Keratinocyte (primary cell): ENCODE data around the gene DNMT3A. TPM values are rescaled to one million over a fixed set of nuclear protein-coding genes. Genes with fewer than 3 reads are reported as not detected.

Experiments
- DNase-seq: peaks from one replicate; pipeline ENCODE4 v3.0.0-alpha.2; 2011; ENCODE audit warnings: low read depth, missing footprints, low spot score
- FAIRE-seq: peaks from 2 replicates; lab custom pipeline; 2011; peaks lifted over from hg19 to GRCh38; lab: Jason Lieb, UNC
- H2AFZ ChIP-seq: 2 replicates; pipeline ENCODE4 v1.6.0; 2012; ENCODE audit warnings: low read length, control low read depth, inconsistent platforms; ENCODE audit not compliant: control insufficient read depth
- H3K27ac ChIP-seq: 2 replicates; pipeline ENCODE4 v1.5.1; 2011; ENCODE audit warnings: low read length; ENCODE audit not compliant: control insufficient read depth, insufficient read depth
- H3K27me3 ChIP-seq: 3 replicates; pipeline ENCODE4 v1.6.0; 2011; ENCODE audit warnings: low read length; ENCODE audit not compliant: control insufficient read depth, insufficient read depth; ENCODE audit errors: extremely low read depth
- H3K36me3 ChIP-seq, 2 experiments: 2 replicates in 1 of 2; 3 replicates in 1 of 2; pipeline ENCODE4 v1.5.1; 2011; ENCODE audit warnings: low read length in 2 of 2, mild to moderate bottlenecking in 1 of 2; ENCODE audit not compliant: control insufficient read depth in 2 of 2, insufficient read depth in 2 of 2; ENCODE audit errors: extremely low read depth in 1 of 2
- H3K4me1 ChIP-seq: 3 replicates; pipeline ENCODE4 v1.5.1; 2011; ENCODE audit warnings: low read length; ENCODE audit not compliant: control insufficient read depth, insufficient read depth; ENCODE audit errors: extremely low read depth
- H3K4me2 ChIP-seq: 3 replicates; pipeline ENCODE4 v1.6.0; 2011; ENCODE audit warnings: low read depth, low read length; ENCODE audit not compliant: control insufficient read depth, insufficient read depth; ENCODE audit errors: extremely low read depth
- H3K4me3 ChIP-seq, 3 experiments: fragments of 200-600 bp in 1 of 3; sonication (generic) in 1 of 3; 2 replicates in 2 of 3; 3 replicates in 1 of 3; pipeline ENCODE4 v1.5.1; 2011 to 2016; ENCODE audit warnings: low read length in 3 of 3, mild to moderate bottlenecking in 3 of 3, control low read depth in 2 of 3, inconsistent platforms in 1 of 3, low read depth in 1 of 3, mixed read lengths in 1 of 3, mixed run types in 1 of 3, moderate library complexity in 1 of 3; ENCODE audit not compliant: control insufficient read depth in 2 of 3, insufficient read depth in 2 of 3; ENCODE audit errors: extremely low read depth in 1 of 3
- H3K79me2 ChIP-seq: 2 replicates; pipeline ENCODE4 v1.6.0; 2012; ENCODE audit warnings: low read length; ENCODE audit not compliant: control insufficient read depth, insufficient read depth
- H3K9ac ChIP-seq: 3 replicates; pipeline ENCODE4 v1.6.0; 2011; ENCODE audit warnings: low read length; ENCODE audit not compliant: control insufficient read depth, insufficient read depth; ENCODE audit errors: extremely low read depth
- H3K9me1 ChIP-seq: 3 replicates; pipeline ENCODE4 v1.6.0; 2011; ENCODE audit warnings: low read length; ENCODE audit not compliant: control insufficient read depth, insufficient read depth; ENCODE audit errors: extremely low read depth
- H3K9me3 ChIP-seq: 2 replicates; pipeline ENCODE4 v1.5.1; 2012; ENCODE audit warnings: low read depth, low read length; ENCODE audit not compliant: control insufficient read depth
- H4K20me1 ChIP-seq: 3 replicates; pipeline ENCODE4 v1.6.0; 2011; ENCODE audit warnings: low read length; ENCODE audit not compliant: control insufficient read depth, insufficient read depth; ENCODE audit errors: extremely low read depth
- EZH2 ChIP-seq: IDR thresholded peaks from one replicate; pipeline ENCODE4 v1.6.1; 2012; ENCODE audit warnings: inconsistent platforms, mild to moderate bottlenecking, low read length, moderate library complexity
- dilution Hi-C: fragments of 300-500 bp; cut with MboI; formaldehyde crosslinking; loops from one replicate; pipeline ENCODE4 v1.7.0; 2020; ENCODE audit warnings: low sequenced_read_pairs; ENCODE audit not compliant: extremely low pct_ligation_motif_present
- polyA plus RNA-seq, 5 experiments: library from polyadenylated mRNA; depleted of rRNA in 3 of 5; stranded (reverse) in 3 of 5; stranded (forward) in 1 of 5; unstranded in 1 of 5; fragments of >200 nt; gene quantifications; 1 replicate in 1 of 5; 2 replicates in 3 of 5; 3 replicates in 1 of 5; pipeline versions ENCODE4 v1.2.1 to v1.2.3, GENCODE V29; 2011 to 2012; ENCODE audit warnings: missing spikeins in 2 of 5, low read depth in 1 of 5, low replicate concordance in 1 of 5
- TF ChIP-seq, protein P1 (sequence below), 3 experiments: IDR thresholded peaks in 1 of 3; conservative IDR thresholded peaks in 1 of 3; optimal IDR thresholded peaks in 1 of 3; 2 replicates in 2 of 3; 3 replicates in 1 of 3; pipeline versions ENCODE3 to v1.5.1; 2011; ENCODE audit warnings: low read length in 3 of 3, mild to moderate bottlenecking in 3 of 3, moderate library complexity in 2 of 3, control low read depth in 1 of 3, inconsistent platforms in 1 of 3; ENCODE audit not compliant: insufficient read depth in 2 of 3; ENCODE audit errors: extremely low read depth in 1 of 3

Gene DNMT3A
- polyA plus RNA-seq, 1 donor (not counting 4 experiments of a cell fraction or from before 2014, with no cell fraction given): 1.5 TPM

DNA sequence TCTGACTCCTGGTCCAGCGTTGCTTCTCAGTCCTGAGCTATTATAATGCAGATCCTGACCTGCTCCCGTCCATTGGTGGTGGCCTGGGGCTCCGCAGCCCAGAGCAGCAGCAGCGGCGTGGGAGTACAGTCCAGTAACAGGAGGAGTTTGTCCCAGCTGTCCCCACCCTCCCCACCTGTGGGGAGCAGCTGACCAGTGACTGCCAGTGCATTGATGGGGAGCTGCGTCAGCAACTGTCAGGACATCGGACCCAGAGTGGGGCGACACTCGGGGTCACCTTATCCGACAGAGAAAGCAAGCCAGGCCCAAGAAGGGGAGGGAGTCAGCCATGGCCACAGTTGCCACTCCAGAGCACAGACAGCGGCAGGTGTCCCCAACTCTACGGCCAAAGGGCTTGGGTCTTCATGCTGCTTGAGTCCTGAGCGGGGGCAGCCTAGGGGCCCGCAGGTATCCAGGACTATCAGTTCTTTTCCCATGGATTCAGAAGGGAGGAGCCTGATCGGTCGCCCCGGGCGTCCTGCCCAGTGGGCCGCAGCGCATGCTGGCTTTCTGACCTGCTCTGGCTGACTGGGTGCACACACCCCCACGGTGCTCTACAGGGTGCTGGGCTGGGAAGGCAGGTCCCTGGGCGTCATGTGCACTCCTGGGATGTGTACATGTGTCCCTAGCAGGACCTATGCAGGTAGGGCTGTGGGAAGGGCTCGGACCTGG is 29.7 kb downstream of the DNMT3A start:
- H2AFZ ChIP-seq: no peak overlapping the region
- no peak overlapping the region for H3K9ac ChIP-seq
- H3K9me3 ChIP-seq: no peaks in the 10 kb centered on the region
- no peaks in the 10 kb centered on the region for H3K79me2 ChIP-seq
- no peak overlapping the region for H3K4me3 ChIP-seq
- peaks cover 1 to 3% of the 10 kb centered on the region in 2 experiments for H3K36me3 ChIP-seq
- dilution Hi-C loops: no loop called here
- DNase-seq (no peak), FAIRE-seq (no peak)
- peaks cover 3% of the 10 kb centered on the region for H4K20me1 ChIP-seq
- no peak overlapping the region for H3K4me2 ChIP-seq
- TF ChIP-seq, protein P1, sequence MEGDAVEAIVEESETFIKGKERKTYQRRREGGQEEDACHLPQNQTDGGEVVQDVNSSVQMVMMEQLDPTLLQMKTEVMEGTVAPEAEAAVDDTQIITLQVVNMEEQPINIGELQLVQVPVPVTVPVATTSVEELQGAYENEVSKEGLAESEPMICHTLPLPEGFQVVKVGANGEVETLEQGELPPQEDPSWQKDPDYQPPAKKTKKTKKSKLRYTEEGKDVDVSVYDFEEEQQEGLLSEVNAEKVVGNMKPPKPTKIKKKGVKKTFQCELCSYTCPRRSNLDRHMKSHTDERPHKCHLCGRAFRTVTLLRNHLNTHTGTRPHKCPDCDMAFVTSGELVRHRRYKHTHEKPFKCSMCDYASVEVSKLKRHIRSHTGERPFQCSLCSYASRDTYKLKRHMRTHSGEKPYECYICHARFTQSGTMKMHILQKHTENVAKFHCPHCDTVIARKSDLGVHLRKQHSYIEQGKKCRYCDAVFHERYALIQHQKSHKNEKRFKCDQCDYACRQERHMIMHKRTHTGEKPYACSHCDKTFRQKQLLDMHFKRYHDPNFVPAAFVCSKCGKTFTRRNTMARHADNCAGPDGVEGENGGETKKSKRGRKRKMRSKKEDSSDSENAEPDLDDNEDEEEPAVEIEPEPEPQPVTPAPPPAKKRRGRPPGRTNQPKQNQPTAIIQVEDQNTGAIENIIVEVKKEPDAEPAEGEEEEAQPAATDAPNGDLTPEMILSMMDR (optimal IDR thresholded peaks at IDR 0.05 in 1 of 3, IDR thresholded peaks at IDR 0.05 in 1 of 3, conservative IDR thresholded peaks at IDR 0.05 in 1 of 3; ENCODE audit: extremely low read depth in 1 of 3, insufficient read depth in 2 of 3, low read length in 3 of 3): no peak
- H3K9me1 ChIP-seq: no peaks in the 10 kb centered on the region
- no peaks in the 10 kb centered on the region for H3K27me3 ChIP-seq
- H3K4me1 ChIP-seq: peaks cover 18% of the 10 kb centered on the region
- H3K27ac ChIP-seq: no peak overlapping the region

DNA sequence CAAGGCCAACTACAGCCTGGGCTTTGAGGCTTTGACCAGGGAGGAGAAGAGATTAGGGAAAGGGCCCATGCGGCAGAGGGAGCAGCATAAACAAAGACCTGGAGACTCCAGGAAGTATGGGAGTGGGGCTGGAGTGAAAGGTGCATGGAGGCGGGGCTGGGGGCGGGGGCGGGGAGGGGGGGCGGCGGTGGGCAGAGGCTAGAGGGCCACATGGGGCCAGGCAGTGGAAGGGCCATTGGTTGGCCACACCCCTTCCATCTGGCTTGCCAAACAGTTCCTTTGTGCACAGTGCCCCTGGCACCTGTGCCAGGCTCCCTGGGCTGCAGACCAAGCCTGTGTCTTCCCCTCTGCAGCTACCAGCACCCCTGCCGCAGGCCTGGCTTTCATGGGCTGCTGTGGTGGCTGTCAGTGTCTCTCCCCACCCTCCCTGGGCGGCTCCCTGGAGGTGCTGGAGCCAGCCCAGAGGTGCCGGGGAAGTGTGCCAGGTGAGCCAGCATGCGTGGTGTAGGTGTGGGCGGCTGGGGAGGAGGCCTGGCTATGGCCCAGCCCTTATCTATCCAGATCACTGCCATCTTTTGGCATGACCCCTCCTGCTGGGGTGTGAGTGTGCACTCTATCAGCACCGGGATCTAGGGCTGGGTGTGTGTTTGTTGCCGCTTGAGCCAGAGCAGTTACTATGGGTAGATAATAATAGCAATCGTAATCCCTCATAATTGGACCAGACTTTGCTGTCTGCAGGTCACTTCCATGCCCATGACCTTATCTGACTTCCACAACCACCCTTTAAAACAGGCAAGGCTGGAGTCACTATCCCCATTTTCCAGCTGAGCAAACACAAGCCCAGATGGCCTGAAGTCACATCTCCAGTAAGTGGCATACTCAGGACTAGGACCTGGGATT is 30.5 kb downstream of the DNMT3A start:
- Histone ChIP-seq H3K4me3 (no peak overlapping the region), H3K27ac (no peak overlapping the region), H3K9me3 (no peaks in the 10 kb centered on the region), H4K20me1 (peaks cover 8% of the 10 kb centered on the region), H3K9ac (no peak overlapping the region), H3K4me2 (no peak overlapping the region), H3K79me2 (no peaks in the 10 kb centered on the region), H3K9me1 (no peaks in the 10 kb centered on the region), H2AFZ (no peak overlapping the region), H3K27me3 (no peaks in the 10 kb centered on the region), H3K36me3 (peaks cover 0 to 3% of the 10 kb centered on the region in 2 experiments), H3K4me1 (peaks cover 26% of the 10 kb centered on the region)
- dilution Hi-C loops: no loop called here
- DNase-seq (peak; percentile 59), FAIRE-seq (peak; percentile 91)
- TF ChIP-seq, protein P1 (optimal IDR thresholded peaks at IDR 0.05 in 1 of 3, IDR thresholded peaks at IDR 0.05 in 1 of 3, conservative IDR thresholded peaks at IDR 0.05 in 1 of 3; ENCODE audit: extremely low read depth in 1 of 3, insufficient read depth in 2 of 3, low read length in 3 of 3): no peak
- TF ChIP-seq EZH2: no peak
